Astrocyte (in vitro differentiated cells and primary cell): Measurements from ENCODE around the gene GNB1L. TPM values are rescaled to one million over a fixed set of nuclear protein-coding genes. Genes with fewer than 3 reads are reported as not detected.

Experiments
- DNase-seq: peaks from one replicate; pipeline ENCODE4 v3.0.0-alpha.2; 2010; ENCODE audit warnings: low read depth
- FAIRE-seq: peaks from 2 replicates; lab custom pipeline; 2011; peaks lifted over from hg19 to GRCh38; lab: Jason Lieb, UNC
- H2AFZ ChIP-seq: 2 replicates; pipeline ENCODE4 v1.6.0; 2012; ENCODE audit warnings: low read depth, low read length, inconsistent platforms
- H3K27ac ChIP-seq: 2 replicates; pipeline ENCODE4 v1.5.1; 2011; ENCODE audit warnings: low read depth, low read length, inconsistent platforms
- H3K27me3 ChIP-seq: 2 replicates; pipeline ENCODE4 v1.6.0; 2011; ENCODE audit warnings: low read length, inconsistent platforms; ENCODE audit not compliant: insufficient read depth
- H3K36me3 ChIP-seq: 2 replicates; pipeline ENCODE4 v1.5.1; 2011; ENCODE audit warnings: low read length, inconsistent platforms; ENCODE audit not compliant: insufficient read depth
- H3K4me1 ChIP-seq: 2 replicates; pipeline ENCODE4 v1.5.1; 2011; ENCODE audit warnings: low read length, inconsistent platforms; ENCODE audit not compliant: insufficient read depth
- H3K4me2 ChIP-seq: 2 replicates; pipeline ENCODE4 v1.6.0; 2012; ENCODE audit warnings: low read length, inconsistent platforms
- H3K4me3 ChIP-seq: 2 replicates; pipeline ENCODE4 v1.5.1; 2011; ENCODE audit warnings: low read depth, mild to moderate bottlenecking, low read length, inconsistent platforms; ENCODE audit not compliant: insufficient read depth
- H3K79me2 ChIP-seq: 2 replicates; pipeline ENCODE4 v1.6.0; 2012; ENCODE audit warnings: mild to moderate bottlenecking, low read length, inconsistent platforms; ENCODE audit not compliant: insufficient read depth
- H3K9ac ChIP-seq: 2 replicates; pipeline ENCODE4 v1.6.0; 2012; ENCODE audit warnings: mild to moderate bottlenecking, low read length, inconsistent platforms
- H3K9me3 ChIP-seq: 2 replicates; pipeline ENCODE4 v1.5.1; 2012; ENCODE audit warnings: low read depth, mild to moderate bottlenecking, low read length, inconsistent platforms; ENCODE audit not compliant: insufficient read depth
- H4K20me1 ChIP-seq: 2 replicates; pipeline ENCODE4 v1.6.0; 2012; ENCODE audit warnings: low read length, inconsistent platforms; ENCODE audit not compliant: insufficient read depth
- H3K27ac Mint-ChIP-seq: one replicate; pipeline ENCODE4 v1.8.0; 2021; ENCODE audit warnings: mild to moderate bottlenecking, mixed read lengths; ENCODE audit not compliant: unreplicated experiment
- H3K27me3 Mint-ChIP-seq: one replicate; pipeline ENCODE4 v1.8.0; 2021; ENCODE audit warnings: low read depth, mixed read lengths; ENCODE audit not compliant: unreplicated experiment
- H3K36me3 Mint-ChIP-seq: one replicate; pipeline ENCODE4 v1.8.0; 2021; ENCODE audit warnings: low read depth, mixed read lengths; ENCODE audit not compliant: unreplicated experiment
- H3K4me1 Mint-ChIP-seq: one replicate; pipeline ENCODE4 v1.8.0; 2021; ENCODE audit warnings: low read depth, mixed read lengths; ENCODE audit not compliant: unreplicated experiment
- H3K4me3 Mint-ChIP-seq: one replicate; pipeline ENCODE4 v1.8.0; 2021; ENCODE audit warnings: mild to moderate bottlenecking, moderate library complexity, mixed read lengths; ENCODE audit not compliant: unreplicated experiment
- H3K9me3 Mint-ChIP-seq: one replicate; pipeline ENCODE4 v1.8.0; 2021; ENCODE audit warnings: mild to moderate bottlenecking, mixed read lengths; ENCODE audit not compliant: unreplicated experiment
- CTCF ChIP-seq: IDR thresholded peaks from 2 replicates; pipeline ENCODE4 v1.5.1; 2011; ENCODE audit warnings: low read depth, mild to moderate bottlenecking, inconsistent platforms, low read length, moderate library complexity; ENCODE audit not compliant: insufficient read depth
- EZH2 ChIP-seq: IDR thresholded peaks from 2 replicates; pipeline ENCODE4 v1.6.1; 2012; ENCODE audit warnings: mild to moderate bottlenecking, low read length, inconsistent platforms; ENCODE audit not compliant: insufficient read depth
- total RNA-seq: library from RNA; stranded (reverse); gene quantifications from 2 replicates; pipeline ENCODE4 v1.2.1, GENCODE V29; 2021

The GNB1L gene
- total RNA-seq, 1 donor from 2014 or later: 14.3 TPM

GRCh38 chr22:19868773-19869471, 14.2 kb upstream of the GNB1L start:
- DNase-seq (no peak), FAIRE-seq (no peak)
- Histone ChIP-seq H3K9ac (no peak overlapping the region), H3K4me3 (no peak overlapping the region), H4K20me1 (no peaks in the 10 kb centered on the region), H3K27me3 (no peaks in the 10 kb centered on the region), H3K9me3 (no peaks in the 10 kb centered on the region), H3K79me2 (no peaks in the 10 kb centered on the region), H3K27ac (no peak overlapping the region), H2AFZ (no peak overlapping the region), H3K4me1 (no peaks in the 10 kb centered on the region), H3K4me2 (no peak overlapping the region), H3K36me3 (no peaks in the 10 kb centered on the region)
- H3K27me3 Mint-ChIP-seq: no peaks in the 10 kb centered on the region
- no peak overlapping the region for H3K27ac Mint-ChIP-seq
- TF ChIP-seq EZH2 (no peak), CTCF (no peak)
- peaks cover 14% of the 10 kb centered on the region for H3K4me1 Mint-ChIP-seq
- no peaks in the 10 kb centered on the region for H3K9me3 Mint-ChIP-seq
- peak overlapping the region; percentile 64 for H3K4me3 Mint-ChIP-seq
- H3K36me3 Mint-ChIP-seq: no peaks in the 10 kb centered on the region

GRCh38 chr22:19868333-19868732, 13.7 kb upstream of the GNB1L start:
- H3K4me3 ChIP-seq: no peak overlapping the region
- DNase-seq: no peak
- no peaks in the 10 kb centered on the region for H3K36me3 ChIP-seq
- H3K4me2 ChIP-seq: no peak overlapping the region
- H3K4me1 ChIP-seq: no peaks in the 10 kb centered on the region
- Mint-ChIP-seq H3K4me3 (peak overlapping the region; percentile 64), H3K9me3 (no peaks in the 10 kb centered on the region), H3K27ac (no peak overlapping the region), H3K27me3 (no peaks in the 10 kb centered on the region), H3K4me1 (peaks cover 14% of the 10 kb centered on the region), H3K36me3 (peaks cover 3% of the 10 kb centered on the region)
- no peak overlapping the region for H3K27ac ChIP-seq
- TF ChIP-seq EZH2 (no peak), CTCF (no peak)
- H3K9me3 ChIP-seq: no peaks in the 10 kb centered on the region
- no peak overlapping the region for H3K9ac ChIP-seq
- no peak overlapping the region for H2AFZ ChIP-seq
- no peak for FAIRE-seq
- H4K20me1 ChIP-seq: no peaks in the 10 kb centered on the region
- no peaks in the 10 kb centered on the region for H3K79me2 ChIP-seq
- H3K27me3 ChIP-seq: no peaks in the 10 kb centered on the region

GRCh38 chr22:19867617-19868016, 12.9 kb upstream of the GNB1L start:
- no peak for FAIRE-seq
- Histone ChIP-seq H3K9ac (no peak overlapping the region), H3K4me2 (no peak overlapping the region), H3K36me3 (no peaks in the 10 kb centered on the region), H3K79me2 (no peaks in the 10 kb centered on the region), H3K27me3 (no peaks in the 10 kb centered on the region), H3K4me1 (no peaks in the 10 kb centered on the region), H4K20me1 (no peaks in the 10 kb centered on the region), H3K9me3 (no peaks in the 10 kb centered on the region), H3K27ac (no peak overlapping the region), H3K4me3 (no peak overlapping the region), H2AFZ (no peak overlapping the region)
- Mint-ChIP-seq H3K9me3 (no peaks in the 10 kb centered on the region), H3K4me1 (peaks cover 14% of the 10 kb centered on the region), H3K27ac (no peak overlapping the region), H3K36me3 (peaks cover 3% of the 10 kb centered on the region), H3K27me3 (no peaks in the 10 kb centered on the region), H3K4me3 (no peak overlapping the region)
- TF ChIP-seq CTCF: no peak
- TF ChIP-seq EZH2: no peak
- DNase-seq: no peak
